Colonic mucosa (tissue), 4 donors: Measurements from ENCODE around the gene TMEFF1. TPM values are rescaled to one million over a fixed set of nuclear protein-coding genes. Genes with fewer than 3 reads are reported as not detected.

Experiments
- DNase-seq: peaks from one replicate; pipeline ENCODE4 v3.0.0-alpha.2; 2020
- H3K27ac ChIP-seq: fragments of 200-600 bp; one replicate; pipeline ENCODE4 v1.8.0; 2021
- H3K27me3 ChIP-seq: fragments of 200-600 bp; one replicate; pipeline ENCODE4 v1.8.0; 2021
- H3K36me3 ChIP-seq: fragments of 200-600 bp; one replicate; pipeline ENCODE4 v1.8.0; 2021
- H3K4me1 ChIP-seq: fragments of 200-600 bp; one replicate; pipeline ENCODE4 v1.8.0; 2021; ENCODE audit warnings: mild to moderate bottlenecking
- H3K4me3 ChIP-seq: fragments of 200-600 bp; one replicate; pipeline ENCODE4 v1.8.0; 2021
- H3K9ac ChIP-seq, 2 donors: one replicate each; pipeline ENCODE4 v1.7.0; 2013; ENCODE audit warnings: control low read depth in 2 of 2, low read depth in 2 of 2, low read length in 2 of 2
- H3K9me3 ChIP-seq: fragments of 200-600 bp; one replicate; pipeline ENCODE4 v1.8.0; 2021
- CTCF ChIP-seq: fragments of 200-600 bp; IDR thresholded peaks from one replicate; pipeline ENCODE4 v1.8.0; 2022; ENCODE audit warnings: antibody characterized with exemption, mild to moderate bottlenecking
- intact Hi-C: fragments of 100-400 bp; cut with DNase I; formaldehyde crosslinking; loops from one replicate; pipeline ENCODE4 v1.14.1; 2022
- total RNA-seq, 2 donors: library from RNA; stranded (reverse); fragmentation: NEBNext Ultra II Directional in 1 of 2; extraction: Animal tissue kit (Norgen Biotek cat#: 25700) in 1 of 2; gene quantifications; one replicate each; pipeline ENCODE4 v1.2.1, GENCODE V29; 2021
- donor health status: healthy.
- donor health status: DM: no; HTN: no; CAD: no.
- donor health status: DM: no; HTN: no; CAD: no.

The TMEFF1 gene
- total RNA-seq, 2 donors from 2014 or later = 0.27 TPM; not detected in 1

DNA sequence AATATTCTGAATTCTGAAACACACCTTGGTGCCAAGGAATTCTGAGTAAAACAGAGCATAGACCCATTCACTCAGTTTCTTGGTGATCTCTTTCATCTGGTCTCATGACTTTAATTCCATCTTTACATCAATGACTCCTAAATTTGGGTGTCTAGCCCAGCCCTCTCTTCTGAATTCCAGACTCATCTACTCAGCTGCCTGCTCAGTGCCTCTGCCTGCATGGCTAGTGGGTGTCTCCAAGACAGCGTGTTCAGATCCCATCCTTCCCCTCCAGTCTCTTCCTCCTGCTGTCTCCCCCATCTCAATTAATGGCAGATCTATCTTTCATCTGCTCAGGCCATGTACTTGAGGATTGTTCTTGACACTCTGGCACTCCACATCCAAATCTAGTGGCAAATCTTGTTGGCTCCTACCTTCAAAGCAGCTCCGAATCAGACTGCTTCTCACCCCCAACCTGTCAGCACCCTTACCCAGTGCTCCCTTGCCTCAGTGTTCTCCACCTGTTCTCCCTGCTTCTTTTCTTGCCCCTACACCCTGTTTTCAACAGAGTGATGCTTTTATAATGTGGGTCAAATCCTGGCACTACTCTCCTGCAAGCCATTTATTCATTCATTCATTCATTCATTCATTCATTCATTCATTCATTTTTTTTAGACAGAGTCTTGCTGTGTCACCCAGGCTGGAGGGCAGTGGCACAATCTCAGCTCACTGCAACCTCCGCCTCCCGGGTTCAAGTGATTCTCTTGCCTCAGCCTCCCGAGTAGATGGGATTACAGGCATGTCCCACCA lies 110.3 kb downstream of the TMEFF1 start:
- H3K36me3 ChIP-seq = no peaks in the 10 kb centered on the region
- H3K4me3 ChIP-seq = no peak overlapping the region
- H3K27me3 ChIP-seq = no peaks in the 10 kb centered on the region
- H3K27ac ChIP-seq = no peak overlapping the region
- H3K4me1 ChIP-seq = no peaks in the 10 kb centered on the region
- no peak for TF ChIP-seq CTCF
- no peak for DNase-seq
- intact Hi-C loops = no loop called here
- H3K9ac ChIP-seq = no peak overlapping the region
- H3K9me3 ChIP-seq = no peaks in the 10 kb centered on the region

DNA sequence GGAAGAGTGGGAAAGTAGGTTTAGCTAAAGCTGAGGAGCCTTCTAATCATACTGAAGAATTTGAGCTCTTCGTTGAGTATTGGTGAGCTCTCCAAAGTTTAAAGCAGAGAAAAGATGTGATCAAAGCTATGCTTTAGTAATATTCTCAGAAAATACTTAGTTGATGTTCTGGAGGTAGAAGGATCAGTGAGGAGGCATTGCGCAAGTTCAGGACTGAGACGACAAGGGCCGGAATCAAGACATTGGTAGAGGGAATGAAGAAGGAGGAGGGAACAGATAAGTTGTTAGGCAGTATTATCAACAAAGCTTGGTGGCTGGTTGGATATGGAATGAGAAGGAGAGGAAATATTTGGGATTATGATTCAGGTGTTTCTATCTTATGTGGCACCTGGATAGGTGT lies 112.0 kb downstream of the TMEFF1 start:
- DNase-seq = no peak
- no peaks in the 10 kb centered on the region for H3K36me3 ChIP-seq
- no peak overlapping the region for H3K9ac ChIP-seq
- no peaks in the 10 kb centered on the region for H3K27me3 ChIP-seq
- no peaks in the 10 kb centered on the region for H3K4me1 ChIP-seq
- no peaks in the 10 kb centered on the region for H3K9me3 ChIP-seq
- H3K4me3 ChIP-seq = no peak overlapping the region
- H3K27ac ChIP-seq = no peak overlapping the region
- no peak for TF ChIP-seq CTCF
- intact Hi-C loops = no loop called here

DNA sequence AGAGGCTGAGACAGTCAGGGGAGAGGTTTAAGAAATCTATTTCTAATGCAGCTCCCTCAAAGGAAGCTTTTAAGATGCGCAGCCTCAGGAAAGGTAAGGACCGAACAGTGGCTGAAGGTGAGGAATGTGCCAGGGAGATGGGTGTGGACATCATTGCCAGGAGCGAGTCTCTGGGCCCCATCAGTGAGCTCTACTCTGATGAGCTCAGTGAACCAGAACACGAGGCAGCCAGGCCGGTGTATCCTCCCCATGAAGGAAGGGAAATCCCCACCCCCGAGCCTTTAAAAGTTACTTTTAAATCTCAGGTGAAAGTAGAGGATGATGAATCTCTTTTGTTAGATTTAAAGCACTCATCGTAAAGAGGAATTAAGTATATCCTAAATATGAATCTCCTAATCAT lies 113.1 kb downstream of the TMEFF1 start:
- H3K9me3 ChIP-seq = no peaks in the 10 kb centered on the region
- H3K27ac ChIP-seq = no peak overlapping the region
- no peak for DNase-seq
- intact Hi-C loops = no loop called here
- no peak overlapping the region for H3K4me3 ChIP-seq
- H3K9ac ChIP-seq = no peak overlapping the region
- H3K27me3 ChIP-seq = no peaks in the 10 kb centered on the region
- H3K36me3 ChIP-seq = no peaks in the 10 kb centered on the region
- TF ChIP-seq CTCF = no peak
- no peaks in the 10 kb centered on the region for H3K4me1 ChIP-seq

- Histone ChIP-seq H3K27ac (no peak overlapping the region), H3K36me3 (no peaks in the 10 kb centered on the region), H3K27me3 (no peaks in the 10 kb centered on the region), H3K9me3 (no peaks in the 10 kb centered on the region), H3K9ac (no peak overlapping the region), H3K4me3 (no peak overlapping the region), H3K4me1 (no peaks in the 10 kb centered on the region)
- no peak for TF ChIP-seq CTCF
- DNase-seq = no peak
- intact Hi-C loops = no loop called here
Measured at GRCh38 chr9:100587375-100587774, 114.4 kb downstream of the TMEFF1 start.

DNA sequence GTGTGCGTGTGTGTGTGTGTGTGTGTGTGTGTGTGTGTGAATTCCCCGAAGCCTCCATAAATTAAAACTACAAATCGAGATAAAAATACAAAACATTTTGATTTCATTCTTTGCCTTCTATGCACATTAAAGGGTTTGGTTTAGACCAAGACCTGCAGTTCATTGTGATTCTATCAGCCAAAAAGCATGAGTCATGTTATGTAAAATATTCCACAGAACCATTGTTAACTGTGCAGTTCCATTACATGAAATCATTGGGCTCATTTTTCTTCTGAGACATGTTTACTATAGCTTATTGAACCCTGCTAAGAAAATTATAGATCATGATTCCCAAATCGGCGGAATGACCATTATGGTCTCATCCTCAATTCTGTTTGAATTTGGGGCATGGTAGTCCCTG lies 116.6 kb downstream of the TMEFF1 start:
- H3K27ac ChIP-seq = no peak overlapping the region
- no peaks in the 10 kb centered on the region for H3K4me1 ChIP-seq
- H3K9ac ChIP-seq = no peak overlapping the region
- no peak for TF ChIP-seq CTCF
- intact Hi-C loops = no loop called here
- no peak overlapping the region for H3K4me3 ChIP-seq
- H3K27me3 ChIP-seq = no peaks in the 10 kb centered on the region
- no peaks in the 10 kb centered on the region for H3K9me3 ChIP-seq
- DNase-seq = no peak
- no peaks in the 10 kb centered on the region for H3K36me3 ChIP-seq
